Activated effector memory CD4-positive, alpha-beta T cell treated with Interleukin-2 at 50 U/mL for 16 hours (primary cell): ENCODE data around the gene TEAD2.
"Not testable (repeated sequence)": the region's sequence is repeated elsewhere in the genome, so short reads cannot be mapped to it uniquely, and the experiment has no call there.

ENCODE experiments used
- DNase-seq: peaks from one replicate; pipeline ENCODE4 v3.0.0-alpha.2; 2020

TEAD2 gene

GRCh38 chr19:49347191-49347590 is 15.0 kb downstream of the TEAD2 start:
- no peak for DNase-seq

GRCh38 chr19:49344505-49345423 is 17.5 kb downstream of the TEAD2 start:
- no peak for DNase-seq

DNA sequence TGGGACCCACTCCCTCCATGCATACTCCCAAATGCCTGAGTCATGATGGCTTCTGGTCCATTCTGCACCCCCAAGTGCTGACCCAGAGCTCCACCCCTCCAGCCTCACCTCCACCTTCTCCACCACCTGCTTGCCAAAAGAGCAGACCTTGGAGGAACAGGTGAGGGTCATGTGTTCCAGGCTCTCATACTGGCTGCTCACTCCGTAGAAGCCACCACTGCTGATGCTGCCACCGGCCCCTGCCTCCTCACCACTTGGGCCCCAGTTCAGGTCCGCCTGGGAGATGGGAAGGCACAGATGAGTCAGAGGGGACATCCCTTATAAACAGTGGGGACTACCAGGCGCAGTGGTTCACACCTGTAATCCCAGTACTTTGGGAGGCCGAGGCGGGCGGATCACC is 19.1 kb downstream of the TEAD2 start:
- DNase-seq = no peak

- no peak for DNase-seq
Measured at GRCh38 chr19:49342291-49342721, 19.9 kb downstream of the TEAD2 start.

DNA sequence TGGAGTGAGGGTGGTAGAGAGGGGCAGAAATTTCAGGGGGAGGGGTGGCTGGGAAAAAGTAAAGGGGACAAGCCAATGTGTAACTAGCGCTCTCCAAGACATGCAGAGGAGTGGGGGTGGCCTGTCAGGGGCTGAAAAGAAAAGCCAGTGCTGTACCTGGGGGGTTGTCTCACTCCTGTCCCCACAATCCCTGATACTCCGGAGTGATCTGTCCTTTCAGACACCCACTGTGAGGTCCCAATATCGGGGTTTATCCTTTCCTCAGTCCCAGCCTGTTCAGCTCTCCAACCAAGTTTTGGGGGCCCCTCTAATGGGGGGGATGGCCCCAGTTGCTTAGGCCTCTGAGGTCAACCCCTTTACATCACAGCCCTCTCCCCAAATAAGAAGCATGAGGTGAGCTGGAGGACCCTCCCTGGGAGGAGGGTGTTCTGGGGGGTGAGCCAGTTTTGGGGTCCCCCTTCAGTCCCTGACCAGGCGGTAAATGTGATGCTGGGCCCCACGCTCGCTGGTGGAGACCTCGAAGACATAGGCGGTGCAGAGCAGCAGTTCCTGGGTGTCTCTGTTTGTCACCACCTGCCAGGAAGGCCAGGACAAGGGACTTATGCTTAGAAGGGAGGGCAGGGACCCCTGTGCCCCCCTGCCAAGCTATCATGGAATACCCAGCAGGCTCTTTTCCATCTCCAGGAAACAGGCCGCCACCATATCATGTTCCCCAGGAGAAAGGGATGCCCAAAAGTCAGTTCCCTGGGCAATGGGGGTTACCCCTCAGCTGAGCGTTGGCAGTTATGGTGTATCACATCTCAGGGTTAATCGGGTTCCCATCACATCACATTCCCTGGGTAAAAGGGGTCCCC is 21.1 kb downstream of the TEAD2 start:
- DNase-seq = no peak

- DNase-seq = no peak
Measured at GRCh38 chr19:49340069-49340864, 21.9 kb downstream of the TEAD2 start.

DNA sequence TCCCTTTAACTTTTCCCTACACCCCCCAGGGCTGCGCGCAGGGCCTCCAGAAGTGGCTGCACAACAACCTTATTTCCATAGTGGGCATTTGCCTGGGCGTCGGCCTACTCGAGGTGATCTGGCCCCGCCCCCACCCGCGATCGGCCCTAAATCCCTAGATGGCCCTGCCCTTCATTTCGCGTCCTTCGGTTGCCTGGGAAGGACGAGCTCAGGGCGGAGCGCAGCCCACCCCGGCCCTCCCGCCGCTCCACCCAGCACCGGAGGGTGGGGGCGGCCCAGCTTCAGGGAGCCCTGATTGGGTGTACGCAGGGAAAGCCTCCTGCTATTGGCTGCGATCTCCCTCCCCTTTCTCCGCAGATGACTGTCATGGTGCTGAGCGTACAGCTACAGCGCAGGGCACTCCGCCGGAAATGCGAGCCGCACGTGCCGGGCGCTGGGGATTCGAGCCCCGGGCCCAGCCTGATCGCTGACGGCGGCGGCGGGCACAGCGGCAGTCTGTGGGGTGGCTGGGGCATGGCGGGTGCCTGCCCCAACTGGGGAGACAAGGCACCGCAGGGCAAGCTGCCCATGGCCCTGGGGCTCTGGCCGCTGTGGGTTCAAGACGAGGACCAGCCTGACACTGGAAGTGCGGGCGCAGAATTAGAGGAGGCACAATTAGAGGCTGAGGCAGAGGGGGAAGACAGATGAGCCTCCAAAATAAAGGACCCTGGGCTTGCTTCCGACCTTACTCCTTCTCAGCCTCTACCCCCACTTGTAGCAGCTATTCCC is 22.7 kb downstream of the TEAD2 start:
- no peak for DNase-seq

- DNase-seq = no peak
Measured at GRCh38 chr19:49338691-49339300, 23.4 kb downstream of the TEAD2 start.

- no peak for DNase-seq
Measured at GRCh38 chr19:49338023-49338677, 24.1 kb downstream of the TEAD2 start.

DNA sequence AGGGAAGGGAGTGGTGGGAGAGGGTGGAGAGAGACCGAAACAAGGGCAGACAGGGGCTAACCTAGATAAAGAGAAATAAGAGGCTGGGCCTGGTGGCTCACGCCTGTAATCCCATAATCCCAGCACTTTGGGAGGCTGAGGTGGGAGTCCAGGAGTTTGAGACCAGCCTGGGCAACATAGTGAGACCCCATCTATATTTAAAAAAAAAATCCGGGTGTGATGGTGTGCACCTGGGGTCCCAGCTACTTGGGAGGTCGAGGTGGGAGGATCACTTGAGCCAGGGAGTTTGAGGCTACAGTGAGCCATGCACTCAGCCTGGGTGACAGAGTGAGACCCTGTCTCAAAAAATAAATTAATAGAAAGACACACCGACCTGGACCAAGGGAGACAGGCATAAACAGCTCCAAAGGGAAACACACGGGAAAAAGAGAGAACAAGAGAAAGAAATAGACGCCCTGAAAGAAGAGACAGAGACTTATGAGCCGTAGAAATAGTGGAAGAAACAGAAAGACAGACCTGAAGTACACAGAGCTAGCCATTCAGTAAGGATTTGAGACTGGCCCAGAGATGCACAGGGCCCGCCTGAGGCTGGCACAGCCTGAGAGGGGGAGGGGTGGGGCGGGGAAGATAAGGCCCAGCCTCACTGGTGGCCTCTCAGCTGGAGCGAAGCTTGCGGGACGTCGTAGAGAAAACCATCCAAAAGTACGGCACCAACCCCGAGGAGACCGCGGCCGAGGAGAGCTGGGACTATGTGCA is 24.8 kb downstream of the TEAD2 start:
- no peak for DNase-seq

DNA sequence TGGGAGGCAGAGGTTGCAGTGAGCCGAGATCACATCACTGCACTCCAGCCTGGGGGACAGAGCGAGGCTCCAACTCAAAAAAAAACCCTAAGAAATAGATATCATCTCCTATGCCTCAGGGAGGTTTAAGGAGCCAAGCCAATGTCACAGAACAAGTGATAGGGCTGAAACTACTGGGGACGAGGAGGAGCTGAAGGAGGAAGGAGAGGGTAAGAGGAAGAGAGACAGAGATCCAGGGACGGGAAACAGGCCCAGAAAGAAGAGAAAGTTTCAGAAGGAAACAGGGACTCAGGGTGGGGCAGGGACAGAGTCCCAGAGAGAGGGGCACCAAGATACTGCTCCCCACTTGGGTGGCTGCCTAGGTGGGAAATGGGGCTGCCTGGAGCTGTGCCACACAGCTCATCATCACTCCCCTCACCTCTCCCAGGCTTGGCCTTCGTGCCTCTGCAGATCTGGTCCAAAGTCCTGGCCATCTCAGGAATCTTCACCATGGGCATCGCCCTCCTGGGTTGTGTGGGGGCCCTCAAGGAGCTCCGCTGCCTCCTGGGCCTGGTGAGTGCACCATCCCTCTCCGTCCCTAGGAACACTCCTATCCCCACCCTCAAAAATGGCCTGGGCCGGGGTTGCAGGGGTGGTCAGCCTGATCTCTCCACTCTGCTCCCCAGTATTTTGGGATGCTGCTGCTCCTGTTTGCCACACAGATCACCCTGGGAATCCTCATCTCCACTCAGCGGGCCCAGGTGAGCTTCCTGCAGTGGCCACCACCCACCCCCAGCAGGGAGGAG is 25.5 kb downstream of the TEAD2 start:
- no peak for DNase-seq

DNA sequence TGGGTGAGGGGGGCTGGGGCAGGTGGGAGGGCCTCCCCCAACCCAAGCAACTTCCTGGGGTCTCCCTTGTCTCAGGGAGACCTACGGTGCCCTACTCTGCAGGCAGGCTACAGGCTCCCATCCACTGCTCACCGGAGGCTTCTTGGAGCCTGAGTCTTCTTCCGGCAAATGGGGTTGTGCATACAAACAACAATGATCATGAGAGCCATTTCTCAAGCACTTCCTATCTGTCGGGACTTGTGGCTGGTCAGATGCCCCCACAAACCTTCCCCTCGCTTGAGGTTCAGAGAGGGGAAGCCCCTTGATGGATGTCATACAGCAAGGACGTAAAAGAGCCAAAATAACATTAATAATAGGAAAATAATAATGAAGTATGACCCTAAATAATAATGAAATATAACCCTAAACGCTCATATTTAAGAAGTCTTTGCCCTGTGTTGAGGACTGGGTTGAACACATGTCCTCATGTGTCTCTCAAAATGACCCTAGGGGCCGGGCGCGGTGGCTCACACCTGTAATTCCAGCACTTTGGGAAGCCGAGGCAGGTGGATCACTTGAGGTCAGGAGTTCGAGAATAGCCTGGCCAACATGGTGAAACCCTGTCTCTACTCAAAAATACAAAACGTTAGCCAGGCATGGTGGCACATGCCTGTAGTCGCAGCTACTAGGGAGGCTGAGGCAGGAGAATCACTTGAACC is 26.3 kb downstream of the TEAD2 start:
- DNase-seq = no peak

DNA sequence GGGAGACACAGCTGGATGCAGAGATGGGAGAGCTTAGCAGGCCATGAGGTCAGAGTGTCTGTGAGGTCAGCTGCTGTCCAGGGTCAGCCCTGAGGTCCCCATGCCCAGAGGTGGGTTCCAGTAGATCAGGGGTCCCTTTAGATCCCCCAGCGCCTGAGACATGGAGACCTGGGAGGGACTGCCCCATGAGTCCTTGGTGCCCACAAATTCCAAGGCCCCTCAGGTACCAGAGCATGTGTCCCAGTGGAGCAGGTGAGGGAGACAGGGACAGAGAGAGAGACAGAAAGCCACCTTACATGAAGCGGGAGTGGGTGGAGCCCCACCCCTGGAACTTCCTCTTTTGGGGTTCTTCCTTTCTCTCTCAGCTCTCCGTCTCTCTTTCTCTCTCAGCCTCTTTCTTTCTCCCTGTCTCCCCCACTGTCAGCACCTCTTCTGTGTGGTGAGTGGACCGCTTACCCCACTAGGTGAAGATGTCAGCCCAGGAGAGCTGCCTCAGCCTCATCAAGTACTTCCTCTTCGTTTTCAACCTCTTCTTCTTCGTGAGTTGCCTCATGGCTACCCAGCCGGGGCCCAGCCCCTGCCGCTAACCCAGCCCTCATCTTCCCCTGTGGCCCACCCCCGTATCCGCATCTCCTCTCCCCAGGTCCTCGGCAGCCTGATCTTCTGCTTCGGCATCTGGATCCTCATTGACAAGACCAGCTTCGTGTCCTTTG is 27.0 kb downstream of the TEAD2 start, which contains the start of gene CD37:
CD37 (plus strand) TSS at position 336 of the 713 bp plus-strand sequence; CDS start at position 471, 135 bp downstream.
- DNase-seq = peak; percentile 54

GRCh38 chr19:49333811-49334288 is 28.4 kb downstream of the TEAD2 start:
- peak; percentile 64 for DNase-seq

GRCh38 chr19:49333418-49333805 is 28.8 kb downstream of the TEAD2 start:
- no peak for DNase-seq

- DNase-seq = not testable (repeated sequence)
Measured at GRCh38 chr19:49332691-49333417, 29.4 kb downstream of the TEAD2 start.

DNA sequence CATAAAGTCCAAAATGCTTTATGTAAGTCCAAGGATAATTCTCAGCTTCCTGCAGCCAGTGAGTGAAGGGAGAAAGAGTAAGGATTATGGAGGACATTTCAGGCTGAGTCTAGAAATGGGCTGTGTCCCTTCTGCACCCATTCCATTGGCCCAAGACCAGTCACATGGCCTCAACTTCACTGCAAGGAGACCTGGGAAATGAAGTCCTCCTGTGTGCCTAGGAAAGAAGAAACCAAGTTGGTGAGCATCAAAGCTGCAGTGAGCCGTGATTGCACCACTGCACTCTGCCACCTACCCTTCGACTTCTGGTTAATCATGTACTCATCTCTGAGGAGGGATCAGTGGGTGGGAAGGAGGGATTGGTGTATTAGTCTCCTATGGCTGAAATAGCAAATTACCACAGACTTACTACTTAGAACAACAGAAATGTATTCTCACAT is 30.6 kb downstream of the TEAD2 start:
- DNase-seq = peak; percentile 40
